Stimulated activated CD4-positive, alpha-beta T cell treated with anti-CD3 and anti-CD28 coated beads, Interleukin-12 subunit alpha, Interleukin-12 subunit beta, amount 100 ng/mL, for 4 hours (primary cell): ENCODE data around the gene POU6F1.
A peak's percentile ranks its signal among the peaks of the same experiment; 100 is the strongest.
"Not testable (repeated sequence)": the region's sequence is repeated elsewhere in the genome, so short reads cannot be mapped to it uniquely, and the experiment has no call there.

Experiments used
- DNase-seq: peaks from one replicate; pipeline ENCODE4 v3.0.0-alpha.2; 2020

The POU6F1 gene

GRCh38 chr12:51217968-51218606, at the start of gene POU6F1:
Gene POU6F1 (minus strand): TSS chr12:51218062. CDS start chr12:51206836, 11,226 bp downstream.
- peak; percentile 63 for DNase-seq

- DNase-seq: no peak
These were observed 47.2 kb upstream of the POU6F1 start for GRCh38 chr12:51265024-51265423.

- DNase-seq: no peak
These were observed 46.4 kb upstream of the POU6F1 start for GRCh38 chr12:51264297-51264696.

GRCh38 chr12:51263341-51263740, 45.5 kb upstream of the POU6F1 start:
- no peak for DNase-seq

- DNase-seq: no peak
These were observed 44.9 kb upstream of the POU6F1 start for GRCh38 chr12:51262758-51263177.

GRCh38 chr12:51259600-51259999, 41.7 kb upstream of the POU6F1 start:
- DNase-seq: not testable (repeated sequence)

- DNase-seq: no peak
These were observed 36.7 kb upstream of the POU6F1 start for GRCh38 chr12:51254536-51254935.

- DNase-seq: no peak
These were observed 35.4 kb upstream of the POU6F1 start for GRCh38 chr12:51253276-51253675.

GRCh38 chr12:51247523-51248206, 29.8 kb upstream of the POU6F1 start:
- DNase-seq: no peak

GRCh38 chr12:51246254-51246853, 28.5 kb upstream of the POU6F1 start:
- no peak for DNase-seq

GRCh38 chr12:51245476-51246253, 27.8 kb upstream of the POU6F1 start:
- no peak for DNase-seq

- no peak for DNase-seq
These were observed 26.4 kb upstream of the POU6F1 start for GRCh38 chr12:51244269-51244668.

GRCh38 chr12:51242876-51243275, 25.0 kb upstream of the POU6F1 start:
- no peak for DNase-seq

GRCh38 chr12:51242120-51242519, 24.3 kb upstream of the POU6F1 start:
- no peak for DNase-seq

GRCh38 chr12:51240971-51241370, 23.1 kb upstream of the POU6F1 start:
- no peak for DNase-seq

GRCh38 chr12:51238510-51239334, 20.9 kb upstream of the POU6F1 start, which contains the start of gene DAZAP2:
Gene DAZAP2 (plus strand): TSS chr12:51238826. CDS start chr12:51238908, 82 bp downstream.
- DNase-seq: peak; percentile 95

- DNase-seq: no peak
These were observed 20.2 kb upstream of the POU6F1 start for GRCh38 chr12:51238037-51238509.

- no peak for DNase-seq
These were observed 16.7 kb upstream of the POU6F1 start for GRCh38 chr12:51234530-51234929.

- DNase-seq: no peak
These were observed 14.8 kb upstream of the POU6F1 start for GRCh38 chr12:51232642-51233041.

GRCh38 chr12:51229116-51229809, 11.4 kb upstream of the POU6F1 start:
- DNase-seq: no peak

GRCh38 chr12:51227962-51228361, 10.1 kb upstream of the POU6F1 start:
- DNase-seq: no peak

GRCh38 chr12:51227112-51227511, 9.2 kb upstream of the POU6F1 start:
- not testable (repeated sequence) for DNase-seq
